ENCODE results near the gene MESP1.

Gene MESP1, protein sequence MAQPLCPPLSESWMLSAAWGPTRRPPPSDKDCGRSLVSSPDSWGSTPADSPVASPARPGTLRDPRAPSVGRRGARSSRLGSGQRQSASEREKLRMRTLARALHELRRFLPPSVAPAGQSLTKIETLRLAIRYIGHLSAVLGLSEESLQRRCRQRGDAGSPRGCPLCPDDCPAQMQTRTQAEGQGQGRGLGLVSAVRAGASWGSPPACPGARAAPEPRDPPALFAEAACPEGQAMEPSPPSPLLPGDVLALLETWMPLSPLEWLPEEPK

DNA sequence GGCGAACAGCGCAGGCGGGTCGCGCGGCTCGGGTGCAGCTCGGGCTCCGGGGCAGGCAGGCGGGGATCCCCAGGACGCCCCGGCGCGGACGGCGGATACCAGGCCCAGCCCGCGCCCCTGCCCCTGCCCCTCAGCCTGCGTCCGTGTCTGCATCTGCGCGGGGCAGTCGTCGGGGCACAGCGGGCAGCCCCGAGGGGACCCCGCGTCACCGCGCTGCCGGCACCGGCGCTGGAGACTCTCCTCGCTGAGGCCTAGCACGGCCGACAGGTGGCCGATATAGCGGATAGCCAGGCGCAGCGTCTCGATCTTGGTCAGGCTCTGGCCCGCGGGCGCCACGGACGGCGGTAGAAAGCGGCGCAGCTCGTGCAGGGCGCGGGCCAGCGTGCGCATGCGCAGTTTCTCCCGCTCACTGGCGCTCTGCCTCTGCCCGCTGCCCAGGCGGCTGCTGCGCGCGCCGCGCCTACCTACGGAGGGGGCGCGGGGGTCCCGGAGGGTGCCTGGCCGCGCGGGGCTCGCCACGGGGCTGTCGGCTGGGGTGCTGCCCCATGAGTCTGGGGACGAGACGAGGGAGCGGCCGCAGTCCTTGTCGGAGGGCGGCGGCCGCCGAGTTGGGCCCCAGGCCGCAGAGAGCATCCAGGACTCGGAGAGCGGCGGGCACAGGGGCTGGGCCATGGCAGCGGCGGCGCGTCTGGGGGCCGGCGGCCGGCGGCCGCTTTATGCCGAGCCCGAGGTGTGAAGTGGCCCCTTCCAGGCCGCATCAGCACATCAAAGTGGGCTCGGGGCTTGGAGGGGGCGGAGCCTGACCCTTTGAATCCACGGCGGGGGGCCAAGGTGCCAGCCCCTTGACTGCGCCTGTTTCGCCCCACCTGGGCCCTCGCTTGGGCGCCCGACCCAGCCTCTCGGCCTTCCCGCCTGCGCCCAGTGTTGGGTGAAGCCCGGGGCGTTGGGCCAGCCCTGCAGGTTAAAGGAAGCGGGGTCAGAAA lies at the start of gene MESP1:
Gene MESP1, minus strand, starts transcription at position 690 of the 983 bp plus-strand sequence. Its CDS starts 18 bp downstream, at position 672.
- no peaks in the 10 kb centered on the region for H4K20me1 ChIP-seq (ENCODE audit: insufficient read depth, low read length, poor library complexity, severe bottlenecking)
- no peaks in the 10 kb centered on the region for H3K4me1 ChIP-seq (ENCODE audit: insufficient read depth, low read length, poor library complexity, severe bottlenecking)
- TF ChIP-seq, protein P1, sequence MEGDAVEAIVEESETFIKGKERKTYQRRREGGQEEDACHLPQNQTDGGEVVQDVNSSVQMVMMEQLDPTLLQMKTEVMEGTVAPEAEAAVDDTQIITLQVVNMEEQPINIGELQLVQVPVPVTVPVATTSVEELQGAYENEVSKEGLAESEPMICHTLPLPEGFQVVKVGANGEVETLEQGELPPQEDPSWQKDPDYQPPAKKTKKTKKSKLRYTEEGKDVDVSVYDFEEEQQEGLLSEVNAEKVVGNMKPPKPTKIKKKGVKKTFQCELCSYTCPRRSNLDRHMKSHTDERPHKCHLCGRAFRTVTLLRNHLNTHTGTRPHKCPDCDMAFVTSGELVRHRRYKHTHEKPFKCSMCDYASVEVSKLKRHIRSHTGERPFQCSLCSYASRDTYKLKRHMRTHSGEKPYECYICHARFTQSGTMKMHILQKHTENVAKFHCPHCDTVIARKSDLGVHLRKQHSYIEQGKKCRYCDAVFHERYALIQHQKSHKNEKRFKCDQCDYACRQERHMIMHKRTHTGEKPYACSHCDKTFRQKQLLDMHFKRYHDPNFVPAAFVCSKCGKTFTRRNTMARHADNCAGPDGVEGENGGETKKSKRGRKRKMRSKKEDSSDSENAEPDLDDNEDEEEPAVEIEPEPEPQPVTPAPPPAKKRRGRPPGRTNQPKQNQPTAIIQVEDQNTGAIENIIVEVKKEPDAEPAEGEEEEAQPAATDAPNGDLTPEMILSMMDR (conservative IDR thresholded peaks at IDR 0.05; ENCODE audit: low read length) = peak; percentile 55
- TF ChIP-seq EZH2phosphoT487 (IDR thresholded peaks at IDR 0.05; ENCODE audit: borderline replicate concordance) = no peak
- peak within 1 kb of the TSS; percentile 74 for H3K9ac ChIP-seq (ENCODE audit: low read depth, low read length, poor library complexity, severe bottlenecking)
- no peaks in the 10 kb centered on the region for H3K27me3 ChIP-seq (ENCODE audit: insufficient read depth, low read length, poor library complexity, severe bottlenecking)
- H3F3A ChIP-seq (ENCODE audit: low read depth) = no peaks in the 10 kb centered on the region
- no peaks in the 10 kb centered on the region for H3K9me3 ChIP-seq (ENCODE audit: insufficient read depth, low read depth, low read length)
- H3K4me3 ChIP-seq (ENCODE audit: low read length, poor library complexity, severe bottlenecking) = peak within 1 kb of the TSS; percentile 76
- H3K4me2 ChIP-seq (ENCODE audit: low read depth, low read length, poor library complexity, severe bottlenecking) = peak within 1 kb of the TSS; percentile 69
- peak within 1 kb of the TSS; percentile 93 for H2AFZ ChIP-seq (ENCODE audit: low read length)
- H3K9me2 ChIP-seq (replicated peaks; ENCODE audit: low read depth, low read length) = no peaks in the 10 kb centered on the region
- H3K36me3 ChIP-seq (ENCODE audit: insufficient read depth, low read length) = no peaks in the 10 kb centered on the region
- no peaks in the 10 kb centered on the region for H3K79me2 ChIP-seq (ENCODE audit: insufficient read depth, low read length)

DNA sequence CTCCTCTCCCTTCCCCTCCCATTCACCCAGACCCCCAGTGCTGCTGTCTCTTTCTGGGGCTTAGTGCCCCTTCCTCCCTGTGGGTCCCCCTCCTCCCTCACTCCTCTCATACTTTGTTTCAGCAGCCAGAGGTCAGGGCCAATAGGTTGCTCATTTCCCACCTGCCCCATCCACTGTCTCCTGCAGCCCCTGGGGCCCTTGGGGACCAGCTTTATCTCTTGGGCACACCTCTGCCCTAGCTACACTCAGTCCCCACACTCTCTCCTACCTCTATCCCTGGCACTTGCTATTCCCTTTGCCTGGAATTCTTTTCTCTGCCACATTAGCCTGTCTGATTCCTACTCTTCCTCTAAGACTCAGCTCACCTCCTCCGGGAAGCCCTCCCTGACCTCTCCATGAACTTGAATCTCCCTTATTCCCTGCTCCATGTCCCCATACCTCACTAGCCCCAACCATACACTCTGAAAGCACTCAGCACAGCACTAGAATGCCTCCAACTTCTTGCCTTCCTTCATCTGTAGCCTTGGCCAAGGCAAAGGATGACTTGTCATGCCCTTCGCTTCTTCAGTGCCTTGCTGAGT lies 49.0 kb upstream of the MESP1 start:
- no peaks in the 10 kb centered on the region for H3K9me2 ChIP-seq (replicated peaks; ENCODE audit: low read depth, low read length)
- no peaks in the 10 kb centered on the region for H3K27me3 ChIP-seq (ENCODE audit: insufficient read depth, low read length, poor library complexity, severe bottlenecking)
- no peak for TF ChIP-seq EZH2phosphoT487 (IDR thresholded peaks at IDR 0.05; ENCODE audit: borderline replicate concordance)
- TF ChIP-seq, protein P1 (conservative IDR thresholded peaks at IDR 0.05; ENCODE audit: low read length) = no peak
- no peaks in the 10 kb centered on the region for H3K4me1 ChIP-seq (ENCODE audit: insufficient read depth, low read length, poor library complexity, severe bottlenecking)
- no peaks in the 10 kb centered on the region for H4K20me1 ChIP-seq (ENCODE audit: insufficient read depth, low read length, poor library complexity, severe bottlenecking)
- no peak overlapping the region for H3K4me2 ChIP-seq (ENCODE audit: low read depth, low read length, poor library complexity, severe bottlenecking)
- no peak overlapping the region for H3K9ac ChIP-seq (ENCODE audit: low read depth, low read length, poor library complexity, severe bottlenecking)
- H3F3A ChIP-seq (ENCODE audit: low read depth) = no peaks in the 10 kb centered on the region
- no peak overlapping the region for H2AFZ ChIP-seq (ENCODE audit: low read length)
- no peak overlapping the region for H3K4me3 ChIP-seq (ENCODE audit: low read length, poor library complexity, severe bottlenecking)
- no peaks in the 10 kb centered on the region for H3K36me3 ChIP-seq (ENCODE audit: insufficient read depth, low read length)
- H3K9me3 ChIP-seq (ENCODE audit: insufficient read depth, low read depth, low read length) = no peaks in the 10 kb centered on the region
- no peaks in the 10 kb centered on the region for H3K79me2 ChIP-seq (ENCODE audit: insufficient read depth, low read length)

DNA sequence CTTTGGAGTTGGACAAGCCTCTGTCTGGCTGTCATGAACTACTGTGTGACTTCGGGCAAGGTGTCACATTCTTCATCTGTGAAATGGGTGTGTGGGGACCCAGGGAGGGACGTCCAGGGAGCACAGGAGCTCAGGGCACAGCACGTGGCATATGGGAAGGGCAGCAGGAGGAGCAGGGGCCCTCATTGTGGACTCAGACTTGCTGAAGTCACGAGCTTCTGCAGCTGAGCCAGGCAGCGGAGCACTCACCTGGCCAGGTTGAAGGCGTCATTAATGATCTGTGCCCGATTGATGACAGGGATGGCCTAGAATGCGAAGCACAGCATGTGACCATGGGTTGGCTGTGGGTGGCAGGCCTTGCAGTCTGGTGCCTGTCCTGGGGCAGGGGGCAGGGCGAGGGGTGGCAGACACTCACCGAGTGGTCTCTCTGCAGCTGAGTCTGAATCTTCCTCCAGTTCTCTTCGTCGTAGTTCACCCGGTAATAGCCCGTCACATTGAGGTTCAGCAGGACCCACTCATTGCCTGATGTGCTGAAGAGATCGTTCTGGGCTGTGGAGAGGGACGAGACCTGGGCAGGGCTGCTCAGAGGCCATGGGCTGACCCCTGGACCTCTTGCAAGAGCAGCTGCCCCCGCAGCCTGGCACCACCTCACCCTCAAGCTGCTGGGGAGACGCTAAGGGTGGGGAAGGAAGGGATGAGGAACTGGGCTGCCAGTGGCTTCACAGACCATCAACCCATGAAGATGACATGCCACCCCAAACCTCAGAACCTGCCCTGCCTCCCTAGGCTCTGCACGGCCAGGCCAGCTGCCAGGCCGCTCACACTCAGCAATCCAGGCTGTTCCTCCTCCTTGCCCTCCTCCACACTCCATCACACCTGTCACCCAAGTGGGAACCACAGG lies 48.2 kb upstream of the MESP1 start:
- no peaks in the 10 kb centered on the region for H3K79me2 ChIP-seq (ENCODE audit: insufficient read depth, low read length)
- no peaks in the 10 kb centered on the region for H3K9me3 ChIP-seq (ENCODE audit: insufficient read depth, low read depth, low read length)
- no peak overlapping the region for H3K9ac ChIP-seq (ENCODE audit: low read depth, low read length, poor library complexity, severe bottlenecking)
- H3K4me1 ChIP-seq (ENCODE audit: insufficient read depth, low read length, poor library complexity, severe bottlenecking) = no peaks in the 10 kb centered on the region
- H3F3A ChIP-seq (ENCODE audit: low read depth) = no peaks in the 10 kb centered on the region
- H4K20me1 ChIP-seq (ENCODE audit: insufficient read depth, low read length, poor library complexity, severe bottlenecking) = no peaks in the 10 kb centered on the region
- no peak overlapping the region for H2AFZ ChIP-seq (ENCODE audit: low read length)
- H3K9me2 ChIP-seq (replicated peaks; ENCODE audit: low read depth, low read length) = no peaks in the 10 kb centered on the region
- H3K36me3 ChIP-seq (ENCODE audit: insufficient read depth, low read length) = no peaks in the 10 kb centered on the region
- no peak overlapping the region for H3K4me3 ChIP-seq (ENCODE audit: low read length, poor library complexity, severe bottlenecking)
- H3K4me2 ChIP-seq (ENCODE audit: low read depth, low read length, poor library complexity, severe bottlenecking) = no peak overlapping the region
- H3K27me3 ChIP-seq (ENCODE audit: insufficient read depth, low read length, poor library complexity, severe bottlenecking) = no peaks in the 10 kb centered on the region
- TF ChIP-seq, protein P1 (conservative IDR thresholded peaks at IDR 0.05; ENCODE audit: low read length) = no peak
- no peak for TF ChIP-seq EZH2phosphoT487 (IDR thresholded peaks at IDR 0.05; ENCODE audit: borderline replicate concordance)
